Panc1 (cell line): ENCODE data around the gene SLC9A5. TPM values are rescaled to one million over a fixed set of nuclear protein-coding genes. Genes with fewer than 3 reads are reported as not detected.

Experiments
- ATAC-seq: fragments of 200-7000 bp; cut with Tn5 transposase; 2 replicates; pipeline ENCODE4 v1.9.1; 2020; ENCODE audit warnings: mild to moderate bottlenecking, moderate library complexity
- BruUV-seq: library from RNA; stranded (reverse); fragments of 400-500 nt; replicated peaks from 2 replicates; lab custom pipeline; 2021; lab: Mats Ljungman, UMichigan
- CTCF ChIA-PET: fragments of 300-600 bp; sonication (Branson Sonifier 250); formaldehyde crosslinking; loops from one replicate; lab custom pipeline; 2022; ENCODE audit warnings: antibody characterized with exemption; lab: Charles Lee
- POLR2A ChIA-PET: fragments of 300-600 bp; sonication (Branson Sonifier 250); formaldehyde crosslinking; loops from one replicate; lab custom pipeline; 2022; ENCODE audit warnings: antibody characterized with exemption; lab: Charles Lee
- DNase-seq: peaks from one replicate; pipeline ENCODE4 v3.0.0-alpha.2; 2010; ENCODE audit warnings: low read depth, low spot score
- H3K27ac ChIP-seq: 2 replicates; pipeline ENCODE4 v1.5.1; 2011; ENCODE audit warnings: mild to moderate bottlenecking, low read length, inconsistent platforms
- H3K27me3 ChIP-seq: fragments of 200-500 bp; sonication (Bioruptor generic); 2 replicates; pipeline ENCODE4 v1.6.0; 2014; ENCODE audit warnings: low read length, inconsistent platforms; ENCODE audit not compliant: control insufficient read depth, insufficient read depth
- H3K36me3 ChIP-seq: fragments of 200-500 bp; sonication (Bioruptor generic); 2 replicates; pipeline ENCODE4 v1.5.1; 2014; ENCODE audit warnings: inconsistent platforms, mild to moderate bottlenecking, low read length, moderate library complexity; ENCODE audit not compliant: control insufficient read depth, insufficient read depth
- H3K4me1 ChIP-seq: 2 replicates; pipeline ENCODE4 v1.5.1; 2011; ENCODE audit warnings: inconsistent platforms, mild to moderate bottlenecking, low read length, moderate library complexity; ENCODE audit not compliant: control insufficient read depth, insufficient read depth
- H3K4me3 ChIP-seq, 2 experiments: 2 replicates each; pipeline ENCODE4 v1.5.1; 2011 to 2012; ENCODE audit warnings: low read depth in 2 of 2, low read length in 2 of 2, mild to moderate bottlenecking in 2 of 2, inconsistent platforms in 1 of 2, moderate library complexity in 1 of 2
- H3K9me3 ChIP-seq: fragments of 200-500 bp; sonication (Bioruptor generic); 2 replicates; pipeline ENCODE4 v1.5.1; 2014; ENCODE audit warnings: low read depth, mild to moderate bottlenecking, inconsistent platforms, low read length, moderate library complexity; ENCODE audit not compliant: control insufficient read depth, insufficient read depth
- POLR2AphosphoS5 ChIP-seq: IDR thresholded peaks from 2 replicates; pipeline ENCODE4 v1.6.1; 2012; ENCODE audit warnings: mild to moderate bottlenecking, low read depth, low read length, moderate library complexity
- SIN3A ChIP-seq: IDR thresholded peaks from 2 replicates; pipeline ENCODE4 v1.6.1; 2012; ENCODE audit warnings: low read depth, mild to moderate bottlenecking, low read length, moderate library complexity, borderline replicate concordance; ENCODE audit not compliant: insufficient read depth
- TCF7L2 ChIP-seq: IDR thresholded peaks from 2 replicates; pipeline ENCODE4 v1.6.1; 2011; ENCODE audit warnings: mild to moderate bottlenecking, low read depth, low read length, inconsistent platforms
- in situ Hi-C: cut with HindIII; loops from 2 replicates; pipeline ENCODE4 v1.10.0; 2016; ENCODE audit warnings: low sequenced_read_pairs, low pct_unique_long_range_greater_than_20kb
- intact Hi-C: fragments of 100-400 bp; cut with micrococcal nuclease; formaldehyde crosslinking; loops from one replicate; pipeline ENCODE4 v1.10.0; 2022; ENCODE audit not compliant: unreplicated experiment
- total RNA-seq: library from RNA; stranded (reverse); gene quantifications from one replicate; pipeline ENCODE4 v1.2.1, GENCODE V29; 2021; ENCODE audit not compliant: unreplicated experiment
- TF ChIP-seq, protein P1 (sequence below): fragments of 450-650 bp; IDR thresholded peaks from 2 replicates; pipeline ENCODE4 v1.5.1; 2017; ENCODE audit warnings: mild to moderate bottlenecking
- TF ChIP-seq, protein P2 (sequence below), 2 experiments: IDR thresholded peaks; 2 replicates each; pipeline ENCODE4 v1.6.1; 2011 to 2012; ENCODE audit warnings: low read depth in 2 of 2, control low read depth in 1 of 2, low read length in 1 of 2, mild to moderate bottlenecking in 1 of 2, moderate library complexity in 1 of 2; ENCODE audit not compliant: insufficient read depth in 1 of 2

Gene SLC9A5
- total RNA-seq, 1 experiment from 2014 or later: 1.7 TPM

DNA sequence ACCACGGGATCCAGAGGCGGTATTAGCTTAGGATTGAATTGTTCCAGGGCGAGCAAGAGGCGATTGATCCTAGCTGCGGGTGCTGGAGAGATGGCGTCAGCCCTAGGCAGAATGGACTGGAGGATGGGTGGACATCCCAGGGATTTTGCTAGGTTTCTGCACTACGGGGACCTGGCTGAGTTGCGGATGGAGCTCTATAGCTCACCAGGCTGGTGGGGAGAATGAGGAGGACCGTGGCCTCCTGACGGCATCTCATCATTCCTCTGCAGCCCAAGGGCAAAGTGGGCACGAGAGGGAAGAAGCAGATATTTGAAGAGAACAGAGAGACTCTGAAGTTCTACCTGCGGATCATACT lies 21.2 kb upstream of the SLC9A5 start:
- TF ChIP-seq POLR2AphosphoS5 (no peak), SIN3A (no peak), TCF7L2 (no peak)
- TF ChIP-seq, protein P1, sequence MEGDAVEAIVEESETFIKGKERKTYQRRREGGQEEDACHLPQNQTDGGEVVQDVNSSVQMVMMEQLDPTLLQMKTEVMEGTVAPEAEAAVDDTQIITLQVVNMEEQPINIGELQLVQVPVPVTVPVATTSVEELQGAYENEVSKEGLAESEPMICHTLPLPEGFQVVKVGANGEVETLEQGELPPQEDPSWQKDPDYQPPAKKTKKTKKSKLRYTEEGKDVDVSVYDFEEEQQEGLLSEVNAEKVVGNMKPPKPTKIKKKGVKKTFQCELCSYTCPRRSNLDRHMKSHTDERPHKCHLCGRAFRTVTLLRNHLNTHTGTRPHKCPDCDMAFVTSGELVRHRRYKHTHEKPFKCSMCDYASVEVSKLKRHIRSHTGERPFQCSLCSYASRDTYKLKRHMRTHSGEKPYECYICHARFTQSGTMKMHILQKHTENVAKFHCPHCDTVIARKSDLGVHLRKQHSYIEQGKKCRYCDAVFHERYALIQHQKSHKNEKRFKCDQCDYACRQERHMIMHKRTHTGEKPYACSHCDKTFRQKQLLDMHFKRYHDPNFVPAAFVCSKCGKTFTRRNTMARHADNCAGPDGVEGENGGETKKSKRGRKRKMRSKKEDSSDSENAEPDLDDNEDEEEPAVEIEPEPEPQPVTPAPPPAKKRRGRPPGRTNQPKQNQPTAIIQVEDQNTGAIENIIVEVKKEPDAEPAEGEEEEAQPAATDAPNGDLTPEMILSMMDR: no peak
- TF ChIP-seq, protein P2, sequence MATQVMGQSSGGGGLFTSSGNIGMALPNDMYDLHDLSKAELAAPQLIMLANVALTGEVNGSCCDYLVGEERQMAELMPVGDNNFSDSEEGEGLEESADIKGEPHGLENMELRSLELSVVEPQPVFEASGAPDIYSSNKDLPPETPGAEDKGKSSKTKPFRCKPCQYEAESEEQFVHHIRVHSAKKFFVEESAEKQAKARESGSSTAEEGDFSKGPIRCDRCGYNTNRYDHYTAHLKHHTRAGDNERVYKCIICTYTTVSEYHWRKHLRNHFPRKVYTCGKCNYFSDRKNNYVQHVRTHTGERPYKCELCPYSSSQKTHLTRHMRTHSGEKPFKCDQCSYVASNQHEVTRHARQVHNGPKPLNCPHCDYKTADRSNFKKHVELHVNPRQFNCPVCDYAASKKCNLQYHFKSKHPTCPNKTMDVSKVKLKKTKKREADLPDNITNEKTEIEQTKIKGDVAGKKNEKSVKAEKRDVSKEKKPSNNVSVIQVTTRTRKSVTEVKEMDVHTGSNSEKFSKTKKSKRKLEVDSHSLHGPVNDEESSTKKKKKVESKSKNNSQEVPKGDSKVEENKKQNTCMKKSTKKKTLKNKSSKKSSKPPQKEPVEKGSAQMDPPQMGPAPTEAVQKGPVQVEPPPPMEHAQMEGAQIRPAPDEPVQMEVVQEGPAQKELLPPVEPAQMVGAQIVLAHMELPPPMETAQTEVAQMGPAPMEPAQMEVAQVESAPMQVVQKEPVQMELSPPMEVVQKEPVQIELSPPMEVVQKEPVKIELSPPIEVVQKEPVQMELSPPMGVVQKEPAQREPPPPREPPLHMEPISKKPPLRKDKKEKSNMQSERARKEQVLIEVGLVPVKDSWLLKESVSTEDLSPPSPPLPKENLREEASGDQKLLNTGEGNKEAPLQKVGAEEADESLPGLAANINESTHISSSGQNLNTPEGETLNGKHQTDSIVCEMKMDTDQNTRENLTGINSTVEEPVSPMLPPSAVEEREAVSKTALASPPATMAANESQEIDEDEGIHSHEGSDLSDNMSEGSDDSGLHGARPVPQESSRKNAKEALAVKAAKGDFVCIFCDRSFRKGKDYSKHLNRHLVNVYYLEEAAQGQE (IDR thresholded peaks at IDR 0.05; ENCODE audit: insufficient read depth in 1 of 2, low read depth in 2 of 2, low read length in 1 of 2): no peak
- Histone ChIP-seq H3K4me1 (peaks cover 4% of the 10 kb centered on the region; the same call in 1 of the 2 replicates), H3K9me3 (no peaks in the 10 kb centered on the region), H3K4me3 (peak overlapping the region; percentile 67 to 99), H3K27me3 (no peaks in the 10 kb centered on the region), H3K36me3 (peaks cover 5% of the 10 kb centered on the region; the same call in 1 of the 2 replicates), H3K27ac (peak overlapping the region; percentile 88)
- intact Hi-C loops (no loop called here), in situ Hi-C loops (no loop called here)
- DNase-seq: no peak
- ChIA-PET CTCF (interaction anchor here (1.2 kb wide), 1 partner anchor 29 kb away, joined by 4 read pairs; no protein-coding TSS in a partner anchor), POLR2A (no interaction called here)
- ATAC-seq: no peak
- no TSS peak for BruUV-seq

DNA sequence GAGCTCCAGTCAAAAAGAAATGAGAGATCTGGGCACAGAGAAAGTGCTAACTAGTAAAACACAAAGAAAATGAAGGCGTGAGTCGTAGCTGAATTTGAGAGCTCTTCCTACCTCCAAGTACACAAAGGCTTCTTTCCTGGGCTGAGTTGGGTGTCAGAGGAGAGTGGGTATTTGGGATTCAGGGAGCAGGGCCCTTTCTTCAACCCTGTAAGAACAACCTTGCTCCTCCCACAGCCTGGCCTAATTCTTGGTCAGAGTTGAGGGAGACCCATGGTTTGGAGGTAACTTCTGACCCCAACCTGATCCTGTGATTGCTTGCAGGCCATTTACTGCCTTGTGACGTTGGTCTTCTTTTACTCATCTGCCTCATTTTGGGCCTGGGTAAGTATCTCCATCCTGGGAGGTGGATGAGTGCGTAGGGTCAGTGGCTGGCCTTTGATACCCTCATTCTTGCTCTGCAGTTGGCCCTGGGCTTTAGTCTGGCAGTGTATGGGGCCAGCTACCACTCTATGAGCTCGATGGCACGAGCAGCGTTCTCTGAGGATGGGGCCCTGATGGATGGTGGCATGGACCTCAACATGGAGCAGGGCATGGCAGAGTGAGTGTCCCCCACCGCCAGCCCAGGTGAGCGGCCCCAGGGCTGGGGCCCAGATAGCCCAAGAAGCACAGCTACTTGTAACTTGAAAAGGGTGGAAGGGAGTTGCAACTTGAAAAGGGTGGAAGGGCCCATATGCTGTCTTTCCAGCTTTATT lies 20.6 kb upstream of the SLC9A5 start:
- Histone ChIP-seq H3K27me3 (no peaks in the 10 kb centered on the region), H3K27ac (peak overlapping the region; percentile 88; the same call in 1 of the 2 replicates), H3K9me3 (no peaks in the 10 kb centered on the region), H3K36me3 (peaks cover 5% of the 10 kb centered on the region; the same call in 1 of the 2 replicates), H3K4me1 (peaks cover 4% of the 10 kb centered on the region; the same call in 1 of the 2 replicates), H3K4me3 (peak overlapping the region; percentile 67 to 99)
- TF ChIP-seq SIN3A (no peak), TCF7L2 (no peak), POLR2AphosphoS5 (no peak)
- TF ChIP-seq, protein P2 (IDR thresholded peaks at IDR 0.05; ENCODE audit: insufficient read depth in 1 of 2, low read depth in 2 of 2, low read length in 1 of 2): no peak
- TF ChIP-seq, protein P1: no peak
- intact Hi-C loops: no loop called here
- ChIA-PET POLR2A (no interaction called here), CTCF (no interaction called here)
- no peak for ATAC-seq
- in situ Hi-C loops: no loop called here
- no peak for DNase-seq
- BruUV-seq: no TSS peak
